HG02943 (cell line): ENCODE measurements around the gene TROAP.

Source experiments
- ATAC-seq: cut with Tn5 transposase; IDR thresholded peaks from one replicate; pipeline ENCODE4 v1.9.1; 2021; ENCODE audit warnings: mild to moderate bottlenecking, low read depth, moderate library complexity; ENCODE audit not compliant: unreplicated experiment

Gene TROAP

DNA sequence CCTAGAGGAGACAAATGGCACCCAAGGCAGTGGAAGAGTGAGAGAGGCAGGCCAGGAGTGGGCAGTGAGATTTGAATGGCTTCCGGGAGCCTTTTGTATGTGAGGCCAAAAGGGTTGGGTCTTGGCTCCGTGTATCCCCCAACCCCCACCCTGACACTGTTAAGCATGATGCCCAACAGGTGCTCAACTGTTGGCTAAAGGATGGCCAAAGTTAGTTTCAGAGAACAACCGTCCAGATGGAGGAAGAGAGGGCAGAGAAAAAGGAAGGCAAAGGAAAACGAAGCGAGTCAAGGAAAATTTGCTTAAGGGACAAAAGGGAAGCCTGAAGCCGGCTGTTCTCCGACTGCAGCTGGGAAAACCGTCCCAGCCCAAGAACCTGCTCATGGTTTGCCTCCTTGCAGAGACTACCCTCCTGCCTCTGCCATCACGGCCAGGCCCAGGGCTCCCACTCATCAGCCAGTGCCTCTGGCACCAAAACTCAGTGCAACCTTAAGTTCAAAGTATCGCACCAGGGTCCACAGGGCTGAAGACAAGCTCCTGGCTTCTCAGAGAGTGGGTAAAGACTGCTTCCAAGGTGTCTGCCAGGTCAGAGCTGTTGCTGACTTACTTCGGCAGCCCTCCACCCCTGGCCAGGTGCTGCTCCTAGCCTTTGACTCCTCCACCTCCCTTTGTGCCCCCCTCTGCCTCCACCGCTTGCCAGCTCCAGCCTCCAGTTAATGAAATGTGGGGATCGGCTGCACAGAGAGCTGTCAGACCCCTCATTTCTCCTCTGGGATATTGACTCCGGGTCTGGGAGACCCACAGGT lies 18.1 kb downstream of the TROAP start:
- ATAC-seq = no peak

DNA sequence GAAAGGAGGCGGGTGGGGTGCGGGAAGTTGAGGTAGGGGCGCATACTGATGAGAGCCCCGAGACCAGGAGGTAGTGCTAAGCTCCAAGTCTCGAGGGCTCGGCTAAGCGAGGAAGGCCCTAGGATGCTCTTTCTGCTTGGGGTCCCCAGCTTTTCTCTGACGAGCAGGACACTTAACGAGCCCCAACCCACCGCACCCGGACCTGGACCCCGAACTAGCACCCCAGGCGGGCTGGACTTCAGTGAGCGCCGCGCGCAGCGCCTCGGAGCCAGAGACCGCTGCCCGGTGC lies 18.7 kb downstream of the TROAP start:
- no peak for ATAC-seq

DNA sequence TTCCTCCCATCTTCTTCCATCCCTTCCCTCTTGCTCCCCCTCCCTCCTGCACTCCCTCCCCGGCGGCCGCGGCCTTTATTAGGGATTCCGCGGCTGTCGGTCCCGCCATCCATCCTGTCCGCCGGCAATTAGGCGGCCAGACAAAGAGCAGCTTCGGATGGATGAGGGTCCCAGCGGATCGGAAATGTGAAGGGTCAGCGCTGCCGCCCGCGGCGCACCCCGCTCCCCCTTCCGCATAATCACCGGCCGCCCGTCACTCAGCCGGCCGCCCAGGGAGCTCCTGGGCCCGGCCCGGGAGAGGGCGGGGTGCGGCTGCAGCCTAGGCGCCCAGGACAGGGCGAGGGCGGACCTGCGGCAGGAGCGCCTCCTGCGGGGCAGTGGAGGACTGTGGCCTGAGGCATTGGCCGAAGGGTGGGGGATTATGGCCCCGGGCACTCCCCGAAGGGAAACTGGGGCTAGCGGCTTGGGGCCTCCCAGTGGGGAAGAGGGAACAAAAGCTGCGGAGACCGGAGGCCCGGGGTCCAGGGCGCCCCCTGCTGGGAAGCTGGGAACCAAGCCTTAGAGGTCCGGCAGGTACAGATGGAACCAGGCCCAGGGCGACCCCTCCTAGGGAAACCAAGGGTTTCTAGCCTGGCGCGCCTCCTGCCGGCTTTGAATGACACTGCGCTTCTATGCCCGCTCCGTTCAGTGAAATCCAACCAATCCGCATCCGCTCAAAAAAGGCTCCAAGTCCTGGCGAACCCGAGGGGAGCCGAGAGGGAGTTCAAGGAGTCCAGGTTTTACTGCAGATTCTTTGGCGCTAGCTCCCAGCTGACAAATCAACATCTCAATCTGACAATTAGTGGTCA lies 19.2 kb downstream of the TROAP start:
- ATAC-seq = no peak

DNA sequence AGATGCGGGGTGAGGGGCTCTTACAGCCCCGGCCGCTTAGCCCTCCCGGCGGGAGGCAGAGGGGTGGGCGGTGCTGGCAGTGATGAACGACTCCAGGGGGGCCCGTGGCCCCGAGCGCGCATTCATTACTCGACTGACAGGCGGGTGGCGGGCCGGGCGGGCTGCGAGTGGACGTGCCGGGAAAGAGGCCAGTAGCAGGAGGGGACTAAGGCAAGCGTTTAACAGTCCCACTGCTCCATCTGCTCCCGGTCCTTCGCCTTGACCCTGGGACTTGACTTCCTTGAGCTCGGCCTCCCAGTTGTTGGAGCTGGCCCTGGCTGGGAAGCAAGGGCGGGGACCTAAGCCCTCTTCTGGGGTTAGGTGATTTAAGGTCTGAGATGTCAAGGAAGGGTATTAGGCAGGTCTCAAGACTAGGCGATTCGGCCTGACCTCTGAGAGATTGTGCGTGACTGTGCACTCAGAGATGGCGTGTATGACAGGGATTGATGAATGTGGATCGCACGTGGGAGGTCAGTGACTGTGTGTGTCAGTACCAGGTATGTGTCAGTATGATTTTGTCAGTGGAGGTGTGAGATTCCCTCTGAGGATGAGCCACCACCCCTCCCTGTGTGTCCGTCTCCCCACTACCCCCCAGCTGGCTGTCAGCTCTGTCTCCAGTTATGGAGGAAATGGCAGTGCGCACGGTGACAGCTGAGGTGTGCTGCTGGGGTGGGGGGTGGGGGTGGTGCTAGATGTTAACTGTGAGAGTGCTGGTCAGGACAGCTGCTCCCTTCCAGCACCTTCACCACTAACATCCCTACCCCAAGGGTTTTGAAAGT lies 20.1 kb downstream of the TROAP start:
- no peak for ATAC-seq

DNA sequence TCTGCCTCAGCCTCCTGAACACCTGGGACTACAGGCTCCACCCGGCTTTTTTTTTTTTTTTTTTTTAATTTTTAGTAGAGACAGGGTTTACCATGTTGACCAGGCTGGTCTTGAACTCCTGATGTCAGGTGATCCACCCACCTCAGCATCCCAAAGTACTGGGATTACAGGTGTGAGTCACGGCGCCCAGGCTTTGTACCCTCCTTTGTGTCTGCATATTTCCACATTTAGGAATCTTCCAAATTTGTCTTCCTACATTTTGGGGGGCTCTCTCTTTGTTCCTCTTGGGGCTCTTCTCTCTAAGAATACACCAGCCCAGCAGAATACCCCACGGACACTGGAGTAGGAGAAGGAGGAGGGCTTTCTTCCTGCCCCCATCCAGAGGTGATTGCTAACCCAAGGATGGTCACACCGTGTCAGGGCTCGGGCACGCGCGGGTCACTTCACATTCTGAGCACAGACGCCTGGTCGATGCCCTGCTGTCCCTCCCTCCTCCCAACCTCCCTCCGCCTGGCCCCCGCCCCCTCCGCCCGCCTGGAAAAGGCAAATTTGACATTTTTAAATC lies 21.5 kb downstream of the TROAP start:
- ATAC-seq = no peak

DNA sequence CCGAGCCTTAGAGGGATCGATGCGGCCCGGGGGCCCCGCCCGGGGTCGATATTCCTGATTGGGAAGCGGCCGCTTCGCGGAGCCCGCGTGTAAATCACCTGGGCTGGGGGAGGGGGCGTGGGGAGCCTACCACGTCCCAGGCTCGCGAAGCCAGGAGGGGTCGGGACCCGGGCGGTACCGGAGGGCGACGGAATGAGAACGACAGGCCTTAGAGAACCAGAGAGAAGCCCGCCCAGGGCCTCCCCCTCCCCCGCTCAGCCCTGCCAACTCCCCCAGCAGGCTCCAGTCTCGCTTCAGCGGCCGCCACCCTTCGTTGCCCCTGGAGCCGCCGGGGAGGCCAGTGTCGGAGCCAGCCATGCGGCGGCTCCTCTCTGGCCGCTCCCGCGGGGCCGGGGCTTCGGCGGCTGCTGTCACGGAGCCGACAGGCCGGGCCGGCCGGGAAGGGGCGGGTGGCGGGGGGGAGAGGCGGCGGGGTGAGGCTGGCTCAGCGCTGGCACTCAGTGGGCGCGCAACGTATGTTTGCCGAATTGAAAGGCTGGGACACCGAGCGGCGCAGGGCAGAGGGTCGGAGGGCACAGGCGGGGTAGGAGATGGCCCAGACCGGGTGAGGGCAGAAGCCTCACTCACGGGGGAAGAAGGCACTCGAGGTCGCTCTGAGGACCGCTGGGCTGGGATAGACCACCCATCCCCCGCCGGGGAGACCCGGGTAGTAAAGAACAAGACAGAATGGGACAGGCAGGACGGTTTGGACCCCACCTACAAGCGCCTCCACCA lies 22.2 kb downstream of the TROAP start:
- no peak for ATAC-seq

DNA sequence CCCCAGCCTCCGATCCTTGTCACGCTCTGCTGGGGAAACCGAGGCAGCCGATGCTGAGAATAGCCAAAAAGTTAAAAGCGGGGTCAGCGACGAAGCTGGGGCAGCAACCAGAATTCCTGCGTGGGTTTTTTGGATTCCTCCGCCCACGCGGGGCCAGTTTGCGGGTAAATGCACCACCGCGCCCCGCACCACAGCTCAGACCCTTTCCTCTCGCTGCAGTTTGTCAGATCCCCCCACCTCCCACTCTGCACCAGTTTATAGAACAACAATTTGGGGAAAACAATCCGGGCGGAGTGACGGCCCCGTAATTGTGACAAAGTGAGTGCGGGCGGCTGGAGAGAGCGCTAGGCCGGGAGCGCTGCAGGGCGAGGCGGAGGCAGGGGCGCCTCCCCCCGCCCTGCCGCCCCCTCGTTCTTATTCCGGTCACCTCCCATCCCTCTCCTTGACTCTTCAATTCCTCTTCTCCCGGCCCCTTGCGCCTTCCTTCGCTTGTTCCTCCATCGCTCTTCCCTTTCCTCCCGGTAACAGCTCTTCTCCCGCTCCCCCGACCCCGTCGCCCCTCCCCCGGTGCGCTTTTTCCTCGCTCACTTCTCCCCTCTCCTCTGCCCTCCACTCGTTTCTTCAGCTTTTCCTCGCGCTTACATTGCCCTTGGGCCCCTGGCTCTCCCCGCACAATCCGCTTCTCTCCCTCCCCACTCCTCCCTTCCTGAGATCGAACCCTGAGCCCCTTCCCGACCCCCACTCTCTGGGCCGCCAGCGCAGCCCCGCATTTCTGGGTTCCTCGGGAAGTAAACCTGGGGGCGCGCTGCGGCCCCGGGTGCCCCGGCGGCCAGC lies 23.0 kb downstream of the TROAP start:
- no peak for ATAC-seq

DNA sequence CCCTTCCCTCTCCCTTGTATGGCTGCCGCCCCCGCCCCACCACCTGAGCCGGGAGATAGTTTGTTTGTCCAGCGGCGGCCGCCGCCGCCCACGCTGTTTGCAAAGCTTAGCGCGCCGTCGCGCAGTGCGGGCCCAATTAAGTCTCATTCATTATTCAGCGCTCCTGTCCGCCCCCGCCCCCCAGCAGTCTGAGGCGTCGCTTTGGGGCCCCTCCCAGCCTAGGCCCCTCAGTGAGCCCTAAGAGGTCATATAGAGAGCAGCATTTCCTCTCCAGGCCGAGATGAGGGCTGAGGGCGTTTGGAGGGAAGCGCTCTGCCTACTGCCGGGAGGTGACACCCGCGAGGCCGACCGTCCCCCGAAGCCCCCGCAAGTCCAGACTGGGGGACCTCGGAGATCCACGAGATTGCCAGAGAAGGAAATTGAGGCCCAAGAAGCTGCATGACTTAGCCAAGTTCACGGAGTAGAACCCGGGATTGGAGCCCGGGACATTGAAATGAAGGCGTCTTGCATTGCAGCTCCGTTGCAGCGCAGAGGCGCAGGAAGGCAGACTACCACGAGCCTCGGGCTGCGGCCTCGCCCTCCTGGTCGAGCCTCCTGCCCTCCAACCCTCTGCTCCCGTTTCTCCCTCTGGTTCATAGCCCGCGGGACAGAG lies 23.7 kb downstream of the TROAP start, which contains the start of gene DNAJC22:
Gene DNAJC22 (plus strand): TSS at position 230 of the 652 bp plus-strand sequence. CDS start 1,985 bp downstream, outside the sequence.
- no peak for ATAC-seq

DNA sequence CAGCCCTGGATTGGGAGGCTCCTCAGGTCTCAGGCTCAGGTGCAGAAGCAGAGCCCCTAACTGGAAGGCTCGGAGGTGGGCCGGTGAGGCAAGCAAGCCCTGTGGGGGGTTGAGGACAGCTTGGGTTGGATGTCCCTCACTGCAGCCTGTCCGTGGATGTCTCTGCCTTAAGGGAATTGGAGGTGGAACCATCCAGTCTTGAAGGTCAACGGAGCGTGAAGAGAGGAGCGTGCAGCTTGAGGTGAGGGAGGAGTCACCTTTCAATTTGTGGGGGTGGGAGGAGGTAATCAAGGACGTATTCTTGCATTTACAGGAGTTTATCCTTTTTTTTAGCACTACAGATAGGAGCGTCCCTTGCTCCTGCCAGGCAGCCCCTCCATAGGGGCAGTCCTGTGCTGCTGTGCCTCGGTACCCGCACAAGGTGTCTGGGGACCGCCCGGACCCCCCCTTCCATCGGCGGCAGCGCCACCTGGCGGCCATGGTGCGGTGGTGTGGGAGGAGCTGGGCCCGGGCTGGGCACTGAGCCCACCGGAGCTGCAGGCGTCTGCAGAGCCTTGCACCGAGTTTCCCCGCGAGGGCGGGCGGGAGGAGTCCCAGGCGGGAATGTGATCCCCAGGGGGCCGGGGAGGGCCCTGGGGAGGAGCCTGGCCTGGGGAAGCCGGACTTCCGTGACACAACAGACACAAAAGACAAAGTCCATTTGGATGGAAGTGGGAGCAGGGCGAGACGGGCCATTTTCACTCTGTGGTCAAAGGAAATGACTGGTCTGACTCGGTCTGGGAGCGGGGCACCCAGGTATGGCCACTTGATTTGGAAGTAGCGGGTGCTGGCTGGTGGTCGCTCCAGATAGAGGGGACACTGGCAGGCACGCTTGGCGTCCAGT lies 24.5 kb downstream of the TROAP start:
- ATAC-seq = no peak

DNA sequence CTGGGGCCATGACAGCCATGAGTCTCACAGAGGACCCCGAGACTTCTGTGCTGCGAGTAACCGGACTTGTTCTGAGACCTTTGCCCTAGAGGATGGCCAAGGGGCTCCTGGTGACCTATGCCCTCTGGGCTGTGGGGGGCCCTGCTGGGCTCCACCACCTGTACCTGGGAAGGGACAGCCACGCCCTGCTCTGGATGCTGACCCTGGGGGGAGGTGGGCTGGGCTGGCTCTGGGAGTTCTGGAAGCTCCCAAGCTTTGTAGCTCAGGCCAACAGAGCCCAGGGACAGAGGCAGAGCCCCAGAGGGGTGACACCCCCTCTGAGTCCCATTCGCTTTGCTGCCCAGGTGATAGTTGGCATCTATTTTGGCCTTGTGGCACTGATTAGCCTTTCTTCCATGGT lies 25.7 kb downstream of the TROAP start:
- no peak for ATAC-seq

DNA sequence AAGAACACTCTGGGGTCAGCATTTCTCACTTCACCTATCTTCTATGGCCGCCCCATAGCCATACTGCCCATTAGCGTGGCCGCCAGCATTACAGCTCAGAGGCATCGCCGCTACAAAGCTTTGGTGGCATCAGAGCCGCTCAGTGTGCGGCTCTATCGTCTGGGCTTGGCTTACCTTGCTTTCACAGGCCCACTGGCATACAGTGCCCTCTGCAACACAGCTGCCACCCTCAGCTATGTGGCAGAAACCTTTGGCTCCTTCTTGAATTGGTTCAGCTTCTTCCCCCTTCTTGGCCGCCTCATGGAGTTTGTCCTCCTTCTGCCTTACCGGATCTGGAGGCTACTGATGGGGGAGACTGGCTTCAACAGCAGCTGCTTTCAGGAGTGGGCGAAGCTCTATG lies 26.2 kb downstream of the TROAP start:
- ATAC-seq = no peak

DNA sequence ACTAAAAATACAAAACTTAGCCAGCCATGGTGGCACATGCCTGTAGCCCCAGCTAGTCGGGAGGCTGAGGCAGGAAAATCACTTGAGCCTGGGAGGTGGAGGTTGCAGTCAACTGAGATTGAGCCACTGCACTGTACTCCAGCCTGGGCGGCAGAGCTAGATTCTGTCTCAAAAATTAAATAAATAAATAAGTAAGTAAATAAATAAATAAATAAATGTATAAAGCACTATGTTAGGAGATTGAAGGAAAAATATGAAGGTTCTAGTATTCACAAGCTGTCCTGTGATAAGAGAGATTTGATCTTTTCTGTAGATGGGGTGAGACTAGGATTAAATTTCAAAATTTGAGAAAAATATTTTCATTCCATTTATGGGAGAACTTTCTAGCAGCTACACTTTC lies 29.3 kb downstream of the TROAP start:
- ATAC-seq = no peak

DNA sequence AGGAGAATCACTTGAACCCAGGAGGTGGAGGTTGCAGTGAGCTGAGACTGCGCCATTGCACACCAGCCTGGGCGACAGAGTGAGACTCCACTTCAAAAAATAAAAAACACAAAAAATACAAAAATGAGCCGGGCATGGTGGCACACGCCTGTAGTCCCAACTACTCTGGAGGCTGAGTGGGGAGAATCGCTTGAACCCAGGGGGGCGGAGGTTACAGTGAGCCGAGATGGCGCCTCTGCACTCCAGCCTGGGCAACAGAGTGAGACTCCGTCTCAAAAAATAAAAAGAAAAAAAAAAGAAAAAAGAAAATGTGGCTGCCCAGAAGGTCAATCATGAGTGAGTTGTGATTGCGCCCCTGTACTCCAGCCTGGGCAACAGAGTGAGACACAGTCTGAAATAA lies 32.9 kb downstream of the TROAP start:
- no peak for ATAC-seq

DNA sequence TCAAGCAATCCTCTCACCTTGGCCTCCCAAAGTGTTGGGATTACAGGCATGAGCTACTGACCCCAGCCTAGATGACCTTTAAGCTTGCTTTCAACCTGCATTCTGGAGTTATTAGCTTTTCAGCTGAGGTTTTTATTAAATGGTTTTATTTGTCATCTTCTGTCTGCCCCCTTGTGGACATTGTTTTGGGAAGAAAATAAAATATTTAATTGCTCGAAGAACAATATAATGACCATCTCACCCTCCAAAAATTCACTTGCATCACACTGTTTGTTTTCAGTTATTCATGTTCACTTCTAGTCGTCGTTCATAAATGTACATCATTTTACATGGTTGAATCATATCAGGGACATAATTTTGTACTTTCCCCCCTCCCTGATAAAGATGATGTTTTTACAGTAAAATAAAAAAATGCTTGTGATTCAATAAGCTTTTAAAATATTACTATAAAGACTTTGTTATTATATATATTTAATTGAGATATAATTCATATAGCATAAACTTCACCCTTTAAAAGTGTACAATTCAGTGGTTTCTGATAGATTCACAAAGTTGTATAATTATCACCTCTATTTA lies 34.1 kb downstream of the TROAP start:
- no peak for ATAC-seq

DNA sequence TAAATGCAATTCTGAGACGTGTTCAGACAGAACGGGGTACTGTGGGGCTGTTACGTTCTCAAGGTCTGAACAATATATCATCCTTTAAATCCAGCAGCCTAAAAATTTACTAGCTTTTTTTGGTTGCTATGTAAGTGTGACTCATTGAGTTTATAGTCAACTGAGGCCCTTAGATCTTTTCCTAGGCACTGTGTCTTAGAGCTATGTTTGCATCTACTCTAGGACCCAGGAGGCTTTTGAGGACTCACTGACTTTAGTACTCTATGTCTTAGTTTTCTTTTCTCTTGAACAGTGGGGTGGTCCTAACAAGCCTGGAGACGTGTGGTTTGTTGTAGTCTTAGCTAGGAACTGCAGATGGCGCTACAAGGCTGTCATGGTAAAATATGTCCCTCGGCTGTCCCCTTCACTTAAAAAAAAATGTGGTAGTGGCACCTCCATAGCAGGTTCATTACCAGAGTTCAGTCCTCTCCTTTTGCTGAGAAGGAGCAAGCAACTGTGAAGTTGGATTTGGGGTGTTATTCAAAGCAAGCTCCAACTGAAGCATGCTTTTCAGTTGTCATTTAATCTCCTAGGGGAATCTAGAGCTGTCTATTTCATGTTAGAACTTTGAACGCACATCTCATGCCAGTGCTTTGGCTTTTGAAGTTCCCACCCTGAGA lies 35.6 kb downstream of the TROAP start:
- ATAC-seq = no peak

DNA sequence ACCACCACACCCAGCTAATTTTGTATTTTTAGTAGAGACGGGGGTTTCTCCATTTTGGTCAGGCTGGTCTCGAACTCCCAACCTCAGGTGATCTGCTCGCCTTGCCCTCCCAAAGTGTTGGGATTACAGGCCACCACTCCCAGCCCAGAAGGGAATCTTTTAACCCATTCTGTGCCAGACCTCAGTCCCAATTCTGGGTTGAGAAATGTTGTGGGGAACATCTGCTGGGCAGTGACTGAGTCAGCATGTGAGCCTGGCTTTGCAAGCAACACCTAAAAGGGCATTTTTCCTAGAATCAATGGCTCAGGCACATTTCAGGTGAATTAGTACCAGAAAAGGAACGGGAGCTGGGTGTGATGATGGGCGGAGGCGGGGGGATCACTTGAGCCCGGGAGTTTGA lies 36.6 kb downstream of the TROAP start:
- no peak for ATAC-seq

DNA sequence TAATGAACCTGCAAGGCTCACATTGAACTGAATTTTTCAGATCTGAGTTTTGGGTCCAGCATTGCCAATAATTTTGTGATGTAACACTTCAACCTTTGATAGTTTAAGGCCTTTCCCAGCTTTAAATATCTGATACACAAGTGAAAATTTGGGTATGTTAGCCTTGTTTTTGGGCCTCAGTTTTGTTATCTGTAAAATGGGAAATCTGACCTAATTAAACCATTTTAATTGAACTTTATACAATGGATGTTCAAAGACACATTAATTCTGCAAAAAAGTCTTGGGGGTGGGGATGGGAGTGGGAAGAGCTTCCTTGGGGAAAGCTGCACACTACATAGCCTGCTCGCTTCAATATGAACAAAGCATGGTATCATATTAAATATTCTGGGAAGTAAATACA lies 39.0 kb downstream of the TROAP start:
- ATAC-seq = no peak
